ENCODE results near the gene TMOD2. TPM values are rescaled to one million over a fixed set of nuclear protein-coding genes. Genes with fewer than 3 reads are reported as not detected.
A peak's percentile ranks its signal among the peaks of the same experiment; 100 is the strongest.

The TMOD2 gene
- total and polyA plus RNA-seq, 2 donors (not counting 1 experiment from before 2014, with no cell fraction given), result 7.0 to 11.2 TPM

DNA sequence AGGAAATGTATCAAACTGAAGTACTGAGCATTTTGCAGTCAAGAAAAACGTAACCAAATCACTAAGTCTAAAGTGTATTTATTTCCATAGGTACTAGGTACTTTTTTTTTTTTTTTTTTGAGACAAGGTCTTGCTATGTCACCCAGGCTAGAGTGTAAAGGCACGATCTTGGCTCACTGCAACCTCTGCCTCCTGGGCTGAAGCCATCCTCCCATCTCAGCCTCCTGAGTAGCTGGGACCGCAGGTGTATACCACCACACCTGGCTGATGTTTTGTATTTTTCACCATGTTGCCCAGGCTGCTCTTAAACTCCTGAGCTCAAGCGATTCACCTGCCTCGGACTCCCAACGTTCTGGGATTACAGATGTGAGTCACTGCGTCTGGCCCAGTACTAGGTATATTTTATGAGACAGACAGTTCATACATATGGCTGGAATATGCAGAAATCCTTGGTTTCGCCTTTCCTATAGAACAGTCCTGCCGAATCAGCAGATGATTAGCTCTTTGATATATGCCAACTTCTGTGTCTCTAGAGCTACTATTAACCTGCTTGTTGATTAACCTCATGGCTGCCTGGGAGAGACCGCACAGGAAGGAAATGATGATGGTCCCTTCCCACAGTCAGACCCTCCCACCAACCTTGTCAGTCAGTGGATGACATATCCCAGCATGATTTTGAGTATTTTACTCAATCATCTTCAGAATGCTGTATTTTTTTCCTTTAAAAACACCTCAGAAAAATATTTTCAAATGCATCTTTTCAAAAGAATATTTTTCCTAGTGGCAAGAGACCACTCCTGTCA is 110.4 kb downstream of the TMOD2 start:
- no peak for DNase-seq (ENCODE audit: low read depth in 2 of 2)
- Histone ChIP-seq H4K20me1 (ENCODE audit: control insufficient read depth, extremely low read depth, insufficient read depth, low read length) (no peaks in the 10 kb centered on the region), H3K4me2 (ENCODE audit: extremely low read depth, insufficient read depth, low read length) (no peak overlapping the region), H3K79me2 (ENCODE audit: control insufficient read depth, insufficient read depth, low read length) (peaks cover 40% of the 10 kb centered on the region), H3K36me3 (ENCODE audit: control insufficient read depth, insufficient read depth, low read length) (peaks cover 1% of the 10 kb centered on the region), H3K27me3 (ENCODE audit: control insufficient read depth, insufficient read depth, low read length) (no peaks in the 10 kb centered on the region), H2AFZ (ENCODE audit: low read length) (no peak overlapping the region), H3K9me3 (ENCODE audit: control insufficient read depth, insufficient read depth, low read depth, low read length) (no peaks in the 10 kb centered on the region), H3K27ac (ENCODE audit: insufficient read depth, low read length) (no peak overlapping the region), H3K9ac (ENCODE audit: insufficient read depth, low read length) (no peak overlapping the region), H3K4me3 (replicated peaks in 1 of 4; ENCODE audit: control extremely low read depth in 1 of 4, insufficient read depth in 1 of 4, low read depth in 3 of 4, low read length in 4 of 4) (no peak overlapping the region), H3K4me1 (ENCODE audit: control insufficient read depth, extremely low read depth, insufficient read depth, low read length) (no peaks in the 10 kb centered on the region)
- no peak for TF ChIP-seq EZH2 (IDR thresholded peaks at IDR 0.05; ENCODE audit: low read length, missing control alignments)
- TF ChIP-seq, protein P1, sequence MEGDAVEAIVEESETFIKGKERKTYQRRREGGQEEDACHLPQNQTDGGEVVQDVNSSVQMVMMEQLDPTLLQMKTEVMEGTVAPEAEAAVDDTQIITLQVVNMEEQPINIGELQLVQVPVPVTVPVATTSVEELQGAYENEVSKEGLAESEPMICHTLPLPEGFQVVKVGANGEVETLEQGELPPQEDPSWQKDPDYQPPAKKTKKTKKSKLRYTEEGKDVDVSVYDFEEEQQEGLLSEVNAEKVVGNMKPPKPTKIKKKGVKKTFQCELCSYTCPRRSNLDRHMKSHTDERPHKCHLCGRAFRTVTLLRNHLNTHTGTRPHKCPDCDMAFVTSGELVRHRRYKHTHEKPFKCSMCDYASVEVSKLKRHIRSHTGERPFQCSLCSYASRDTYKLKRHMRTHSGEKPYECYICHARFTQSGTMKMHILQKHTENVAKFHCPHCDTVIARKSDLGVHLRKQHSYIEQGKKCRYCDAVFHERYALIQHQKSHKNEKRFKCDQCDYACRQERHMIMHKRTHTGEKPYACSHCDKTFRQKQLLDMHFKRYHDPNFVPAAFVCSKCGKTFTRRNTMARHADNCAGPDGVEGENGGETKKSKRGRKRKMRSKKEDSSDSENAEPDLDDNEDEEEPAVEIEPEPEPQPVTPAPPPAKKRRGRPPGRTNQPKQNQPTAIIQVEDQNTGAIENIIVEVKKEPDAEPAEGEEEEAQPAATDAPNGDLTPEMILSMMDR (conservative IDR thresholded peaks at IDR 0.05 in 1 of 2, IDR thresholded peaks at IDR 0.05 in 1 of 2; ENCODE audit: low read depth in 1 of 2, low read length in 2 of 2), result no peak

DNA sequence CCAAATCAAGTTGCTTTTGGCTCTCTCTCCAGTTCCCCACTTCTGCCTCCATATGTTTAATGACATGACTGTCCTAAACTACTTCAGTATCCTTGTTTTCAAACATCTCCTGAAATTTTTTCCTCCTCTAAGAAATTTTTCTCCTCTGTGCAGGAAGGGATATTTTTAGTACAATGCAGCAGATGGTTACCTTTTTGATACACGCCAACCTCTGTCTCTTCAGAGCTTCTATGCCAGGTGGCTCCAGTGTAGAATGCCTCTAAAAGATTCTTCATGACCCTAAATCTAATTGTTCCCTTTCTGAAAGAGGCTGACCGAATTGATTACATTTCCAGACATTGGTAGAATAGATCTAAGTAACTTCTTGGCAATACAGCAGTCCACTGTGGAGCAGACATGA is 111.7 kb downstream of the TMOD2 start:
- peaks cover 1% of the 10 kb centered on the region for H3K36me3 ChIP-seq (ENCODE audit: control insufficient read depth, insufficient read depth, low read length)
- H3K27ac ChIP-seq (ENCODE audit: insufficient read depth, low read length), result no peak overlapping the region
- H4K20me1 ChIP-seq (ENCODE audit: control insufficient read depth, extremely low read depth, insufficient read depth, low read length), result no peaks in the 10 kb centered on the region
- no peaks in the 10 kb centered on the region for H3K4me1 ChIP-seq (ENCODE audit: control insufficient read depth, extremely low read depth, insufficient read depth, low read length)
- no peak overlapping the region for H3K4me3 ChIP-seq (replicated peaks in 1 of 4; ENCODE audit: control extremely low read depth in 1 of 4, insufficient read depth in 1 of 4, low read depth in 3 of 4, low read length in 4 of 4)
- no peak overlapping the region for H2AFZ ChIP-seq (ENCODE audit: low read length)
- H3K9me3 ChIP-seq (ENCODE audit: control insufficient read depth, insufficient read depth, low read depth, low read length), result no peaks in the 10 kb centered on the region
- DNase-seq (ENCODE audit: low read depth in 2 of 2), result no peak
- no peaks in the 10 kb centered on the region for H3K27me3 ChIP-seq (ENCODE audit: control insufficient read depth, insufficient read depth, low read length)
- TF ChIP-seq, protein P1 (conservative IDR thresholded peaks at IDR 0.05 in 1 of 2, IDR thresholded peaks at IDR 0.05 in 1 of 2; ENCODE audit: low read depth in 1 of 2, low read length in 2 of 2), result no peak
- no peak for TF ChIP-seq EZH2 (IDR thresholded peaks at IDR 0.05; ENCODE audit: low read length, missing control alignments)
- no peak overlapping the region for H3K4me2 ChIP-seq (ENCODE audit: extremely low read depth, insufficient read depth, low read length)
- peaks cover 35% of the 10 kb centered on the region for H3K79me2 ChIP-seq (ENCODE audit: control insufficient read depth, insufficient read depth, low read length)
- no peak overlapping the region for H3K9ac ChIP-seq (ENCODE audit: insufficient read depth, low read length)

DNA sequence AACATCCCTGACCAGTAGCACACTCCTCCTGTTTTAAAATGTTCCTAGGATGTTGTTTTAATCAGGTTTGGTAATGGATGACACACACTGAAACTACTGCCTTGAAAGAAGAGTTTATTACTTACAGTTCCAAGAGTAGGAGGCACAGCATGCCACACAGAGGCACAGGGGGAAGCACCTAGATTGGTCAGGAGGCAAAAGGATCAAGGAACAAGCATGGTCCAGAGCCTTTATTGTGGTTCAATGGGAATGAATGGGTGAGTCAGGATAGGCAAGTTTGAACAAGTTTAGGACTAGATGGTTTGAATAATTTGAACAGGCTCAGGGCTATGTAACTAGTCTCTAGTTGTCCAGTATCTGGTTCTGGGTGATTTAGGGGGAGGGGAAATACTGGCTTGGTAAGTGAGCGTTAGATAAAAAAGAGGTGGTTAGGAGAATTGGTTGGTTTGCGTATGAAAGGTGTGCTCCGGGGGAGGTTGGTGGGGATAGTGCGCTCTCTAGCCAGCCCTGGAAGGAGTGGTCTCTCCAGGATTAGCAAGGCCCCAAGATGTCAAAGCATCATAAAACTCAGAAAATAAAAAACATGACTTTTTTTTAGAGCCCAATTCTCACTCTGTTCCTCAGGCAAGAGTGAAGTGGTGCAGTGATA is 113.1 kb downstream of the TMOD2 start:
- Histone ChIP-seq H3K9ac (ENCODE audit: insufficient read depth, low read length) (no peak overlapping the region), H3K4me2 (ENCODE audit: extremely low read depth, insufficient read depth, low read length) (no peak overlapping the region), H3K79me2 (ENCODE audit: control insufficient read depth, insufficient read depth, low read length) (peaks cover 23% of the 10 kb centered on the region), H3K4me1 (ENCODE audit: control insufficient read depth, extremely low read depth, insufficient read depth, low read length) (peaks cover 3% of the 10 kb centered on the region), H3K9me3 (ENCODE audit: control insufficient read depth, insufficient read depth, low read depth, low read length) (no peaks in the 10 kb centered on the region), H3K27ac (ENCODE audit: insufficient read depth, low read length) (no peak overlapping the region), H3K27me3 (ENCODE audit: control insufficient read depth, insufficient read depth, low read length) (no peaks in the 10 kb centered on the region), H3K4me3 (replicated peaks in 1 of 4; ENCODE audit: control extremely low read depth in 1 of 4, insufficient read depth in 1 of 4, low read depth in 3 of 4, low read length in 4 of 4) (no peak overlapping the region), H3K36me3 (ENCODE audit: control insufficient read depth, insufficient read depth, low read length) (peaks cover 1% of the 10 kb centered on the region), H2AFZ (ENCODE audit: low read length) (no peak overlapping the region), H4K20me1 (ENCODE audit: control insufficient read depth, extremely low read depth, insufficient read depth, low read length) (no peaks in the 10 kb centered on the region)
- DNase-seq (ENCODE audit: low read depth in 2 of 2), result peak in 1 of 2 donors; percentile 56
- no peak for TF ChIP-seq EZH2 (IDR thresholded peaks at IDR 0.05; ENCODE audit: low read length, missing control alignments)
- TF ChIP-seq, protein P1 (conservative IDR thresholded peaks at IDR 0.05 in 1 of 2, IDR thresholded peaks at IDR 0.05 in 1 of 2; ENCODE audit: low read depth in 1 of 2, low read length in 2 of 2), result no peak

All from fibroblast of lung (primary cell).